Activated CD4-positive, alpha-beta T cell treated with anti-CD3 and anti-CD28 coated beads, Interleukin-2, amount 10 ng/mL, durations not matched to agents 7 days and 5 days (primary cell): ENCODE results near the gene SUGT1. TPM values are rescaled to one million over a fixed set of nuclear protein-coding genes. Genes with fewer than 3 reads are reported as not detected.
"Not testable (repeated sequence)": the region's sequence is repeated elsewhere in the genome, so short reads cannot be mapped to it uniquely, and the experiment has no call there.

Experiments
- CTCF ChIA-PET: fragments of 350-600 bp; sonication (Branson Sonifier 250); formaldehyde crosslinking; loops from one replicate; lab custom pipeline; 2021; ENCODE audit warnings: antibody characterized with exemption; lab: Charles Lee
- POLR2A ChIA-PET: fragments of 350-600 bp; sonication (Branson Sonifier 250); formaldehyde crosslinking; loops from one replicate; lab custom pipeline; 2021; ENCODE audit warnings: antibody characterized with exemption; lab: Charles Lee
- DNase-seq: peaks from one replicate; pipeline ENCODE4 v3.0.0-alpha.2; 2020
- H3K27ac Mint-ChIP-seq: one replicate; pipeline ENCODE4 v1.8.0; 2021; ENCODE audit warnings: mild to moderate bottlenecking, moderate library complexity, mixed read lengths
- H3K27me3 Mint-ChIP-seq: one replicate; pipeline ENCODE4 v1.8.0; 2021; ENCODE audit warnings: mixed read lengths
- H3K36me3 Mint-ChIP-seq: one replicate; pipeline ENCODE4 v1.8.0; 2021; ENCODE audit warnings: low read depth, mixed read lengths
- H3K4me1 Mint-ChIP-seq: one replicate; pipeline ENCODE4 v1.8.0; 2021; ENCODE audit warnings: mixed read lengths
- H3K4me3 Mint-ChIP-seq: one replicate; pipeline ENCODE4 v1.8.0; 2021; ENCODE audit warnings: mild to moderate bottlenecking, moderate library complexity, mixed read lengths
- H3K9me3 Mint-ChIP-seq: one replicate; pipeline ENCODE4 v1.8.0; 2021; ENCODE audit warnings: mixed read lengths
- total RNA-seq, 2 experiments: library from RNA; stranded (reverse); gene quantifications; one replicate each; pipeline ENCODE4 v1.2.3, GENCODE V29; 2021

Gene SUGT1
- total RNA-seq, 2 experiments from 2014 or later, result 44.0 to 48.3 TPM

GRCh38 chr13:52677823-52678222, 25.2 kb downstream of the SUGT1 start:
- DNase-seq, result no peak
- H3K9me3 Mint-ChIP-seq, result no peaks in the 10 kb centered on the region
- H3K27ac Mint-ChIP-seq, result no peak overlapping the region
- no peaks in the 10 kb centered on the region for H3K27me3 Mint-ChIP-seq
- H3K4me1 Mint-ChIP-seq, result peaks cover 2% of the 10 kb centered on the region
- ChIA-PET CTCF (interaction anchor here (1.6 kb wide), 1 partner anchor 13 kb away, joined by 3 read pairs; no protein-coding TSS in a partner anchor), POLR2A (no interaction called here)
- peaks cover 34% of the 10 kb centered on the region for H3K36me3 Mint-ChIP-seq
- H3K4me3 Mint-ChIP-seq, result no peak overlapping the region

- CTCF ChIA-PET, H3K4me3 Mint-ChIP-seq, DNase-seq, H3K9me3 Mint-ChIP-seq, H3K4me1 Mint-ChIP-seq, POLR2A ChIA-PET, H3K27me3 Mint-ChIP-seq, H3K27ac Mint-ChIP-seq: not testable (repeated sequence)
- peaks cover 52% of the 10 kb centered on the region for H3K36me3 Mint-ChIP-seq
These were observed 33.2 kb downstream of the SUGT1 start for GRCh38 chr13:52685806-52686205.

GRCh38 chr13:52686376-52686775, 33.7 kb downstream of the SUGT1 start:
- no peak overlapping the region for H3K4me3 Mint-ChIP-seq
- ChIA-PET CTCF (no interaction called here), POLR2A (no interaction called here)
- H3K27me3 Mint-ChIP-seq, result no peaks in the 10 kb centered on the region
- peaks cover 2% of the 10 kb centered on the region for H3K4me1 Mint-ChIP-seq
- DNase-seq, result no peak
- H3K36me3 Mint-ChIP-seq, result peaks cover 51% of the 10 kb centered on the region
- no peak overlapping the region for H3K27ac Mint-ChIP-seq
- H3K9me3 Mint-ChIP-seq, result no peaks in the 10 kb centered on the region

- DNase-seq, result peak; percentile 10
- Mint-ChIP-seq H3K27ac (no peak overlapping the region), H3K4me1 (peaks cover 22% of the 10 kb centered on the region), H3K4me3 (no peak overlapping the region), H3K27me3 (no peaks in the 10 kb centered on the region), H3K36me3 (peaks cover 11% of the 10 kb centered on the region), H3K9me3 (no peaks in the 10 kb centered on the region)
- POLR2A ChIA-PET, result no interaction called here
- CTCF ChIA-PET, result no interaction called here
These were observed 43.2 kb downstream of the SUGT1 start for GRCh38 chr13:52695856-52696255.

- H3K27ac Mint-ChIP-seq, result no peak overlapping the region
- CTCF ChIA-PET, result no interaction called here
- POLR2A ChIA-PET, result no interaction called here
These were observed 43.9 kb downstream of the SUGT1 start for GRCh38 chr13:52696566-52696965.

GRCh38 chr13:52701728-52702465, 49.3 kb downstream of the SUGT1 start:
- Mint-ChIP-seq H3K36me3 (peaks cover 3% of the 10 kb centered on the region), H3K4me3 (no peak overlapping the region), H3K4me1 (peaks cover 2% of the 10 kb centered on the region), H3K27ac (no peak overlapping the region), H3K9me3 (no peaks in the 10 kb centered on the region), H3K27me3 (no peaks in the 10 kb centered on the region)
- ChIA-PET POLR2A (no interaction called here), CTCF (interaction anchor here (0.8 to 1.0 kb wide), 2 partner anchors 10 to 51 kb away, joined by 3 read pairs; no protein-coding TSS in a partner anchor)
- no peak for DNase-seq

More at GRCh38 chr13:52696566-52696965, 43.9 kb downstream of the SUGT1 start:
- Mint-ChIP-seq H3K4me1 (peaks cover 18% of the 10 kb centered on the region), H3K4me3 (no peak overlapping the region), H3K9me3 (no peaks in the 10 kb centered on the region), H3K27me3 (no peaks in the 10 kb centered on the region), H3K36me3 (peaks cover 7% of the 10 kb centered on the region)
- DNase-seq, result no peak

GRCh38 chr13:52703482-52703881, 50.8 kb downstream of the SUGT1 start:
- POLR2A ChIA-PET, result no interaction called here
- no peaks in the 10 kb centered on the region for H3K27me3 Mint-ChIP-seq
- no peaks in the 10 kb centered on the region for H3K36me3 Mint-ChIP-seq
- no peak for DNase-seq
- H3K4me3 Mint-ChIP-seq, result no peak overlapping the region
- no peaks in the 10 kb centered on the region for H3K9me3 Mint-ChIP-seq
- H3K27ac Mint-ChIP-seq, result no peak overlapping the region
- CTCF ChIA-PET, result interaction anchor here (1.1 kb wide), 1 partner anchor 11 kb away, joined by 4 read pairs; no protein-coding TSS in a partner anchor
- H3K4me1 Mint-ChIP-seq, result peaks cover 2% of the 10 kb centered on the region

- ChIA-PET POLR2A (no interaction called here), CTCF (no interaction called here)
- H3K36me3 Mint-ChIP-seq, result no peaks in the 10 kb centered on the region
- H3K4me3 Mint-ChIP-seq, result no peak overlapping the region
- H3K27me3 Mint-ChIP-seq, result no peaks in the 10 kb centered on the region
- H3K27ac Mint-ChIP-seq, result no peak overlapping the region
- DNase-seq, result no peak
- peaks cover 2% of the 10 kb centered on the region for H3K4me1 Mint-ChIP-seq
- no peaks in the 10 kb centered on the region for H3K9me3 Mint-ChIP-seq
These were observed 53.4 kb downstream of the SUGT1 start for GRCh38 chr13:52706081-52706480.

- no peaks in the 10 kb centered on the region for H3K4me1 Mint-ChIP-seq
- no peaks in the 10 kb centered on the region for H3K27me3 Mint-ChIP-seq
- no peak overlapping the region for H3K4me3 Mint-ChIP-seq
- CTCF ChIA-PET, result no interaction called here
- POLR2A ChIA-PET, result no interaction called here
- H3K27ac Mint-ChIP-seq, result no peak overlapping the region
- DNase-seq, result no peak
- no peaks in the 10 kb centered on the region for H3K36me3 Mint-ChIP-seq
- H3K9me3 Mint-ChIP-seq, result no peaks in the 10 kb centered on the region
These were observed 54.7 kb downstream of the SUGT1 start for GRCh38 chr13:52707375-52707774.

GRCh38 chr13:52708266-52708665, 55.6 kb downstream of the SUGT1 start:
- H3K4me1 Mint-ChIP-seq, H3K27ac Mint-ChIP-seq, DNase-seq, POLR2A ChIA-PET, H3K4me3 Mint-ChIP-seq, CTCF ChIA-PET, H3K9me3 Mint-ChIP-seq, H3K27me3 Mint-ChIP-seq, H3K36me3 Mint-ChIP-seq: not testable (repeated sequence)

GRCh38 chr13:52711286-52711685, 58.6 kb downstream of the SUGT1 start:
- no peak overlapping the region for H3K4me3 Mint-ChIP-seq
- no peaks in the 10 kb centered on the region for H3K36me3 Mint-ChIP-seq
- ChIA-PET POLR2A (no interaction called here), CTCF (no interaction called here)
- H3K9me3 Mint-ChIP-seq, result no peaks in the 10 kb centered on the region
- H3K27me3 Mint-ChIP-seq, result peaks cover 5% of the 10 kb centered on the region
- no peaks in the 10 kb centered on the region for H3K4me1 Mint-ChIP-seq
- H3K27ac Mint-ChIP-seq, result no peak overlapping the region
- DNase-seq, result no peak

GRCh38 chr13:52712385-52712784, 59.7 kb downstream of the SUGT1 start:
- Mint-ChIP-seq H3K27ac (no peak overlapping the region), H3K4me3 (no peak overlapping the region), H3K36me3 (no peaks in the 10 kb centered on the region), H3K9me3 (no peaks in the 10 kb centered on the region), H3K4me1 (no peaks in the 10 kb centered on the region), H3K27me3 (peaks cover 12% of the 10 kb centered on the region)
- ChIA-PET CTCF (interaction anchor here (0.8 to 1.4 kb wide), 2 partner anchors 11 to 15 kb away, joined by 3 read pairs; no protein-coding TSS in a partner anchor), POLR2A (no interaction called here)
- no peak for DNase-seq

- ChIA-PET CTCF (no interaction called here), POLR2A (no interaction called here)
- Mint-ChIP-seq H3K27ac (no peak overlapping the region), H3K36me3 (no peaks in the 10 kb centered on the region), H3K4me3 (no peak overlapping the region), H3K27me3 (peaks cover 25% of the 10 kb centered on the region), H3K9me3 (peaks cover 6% of the 10 kb centered on the region), H3K4me1 (no peaks in the 10 kb centered on the region)
- DNase-seq, result no peak
These were observed 61.3 kb downstream of the SUGT1 start for GRCh38 chr13:52713894-52714293.

- POLR2A ChIA-PET, H3K9me3 Mint-ChIP-seq, H3K4me1 Mint-ChIP-seq, CTCF ChIA-PET, H3K4me3 Mint-ChIP-seq, H3K27ac Mint-ChIP-seq, DNase-seq, H3K36me3 Mint-ChIP-seq: not testable (repeated sequence)
- peaks cover 33% of the 10 kb centered on the region for H3K27me3 Mint-ChIP-seq
These were observed 68.3 kb downstream of the SUGT1 start for GRCh38 chr13:52720904-52721303.
